ENCODE data around the gene HNRNPAB.
"Not testable (repeated sequence)": the region's sequence is repeated elsewhere in the genome, so short reads cannot be mapped to it uniquely, and the experiment has no call there.

HNRNPAB gene

DNA sequence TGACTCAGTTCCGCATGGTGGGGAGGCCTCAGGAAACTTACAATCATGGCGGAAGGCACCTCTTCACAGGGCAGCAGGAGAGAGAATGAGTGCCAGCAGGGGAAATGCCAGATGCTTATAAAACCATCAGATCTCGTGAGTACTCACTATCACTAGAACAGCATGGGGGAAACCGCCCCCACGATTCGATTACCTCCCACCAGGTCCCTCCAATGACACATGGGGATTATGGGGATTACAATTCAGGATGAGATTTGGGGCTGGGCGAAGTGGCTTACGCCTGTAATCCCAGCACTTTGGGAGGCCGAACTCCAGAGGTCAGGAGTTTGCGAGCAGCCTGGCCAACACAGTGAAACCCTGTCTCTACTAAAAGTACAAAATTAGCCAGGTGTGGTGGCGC is 6.2 kb upstream of the HNRNPAB start:
- DNase-seq, result not testable (repeated sequence)

DNA sequence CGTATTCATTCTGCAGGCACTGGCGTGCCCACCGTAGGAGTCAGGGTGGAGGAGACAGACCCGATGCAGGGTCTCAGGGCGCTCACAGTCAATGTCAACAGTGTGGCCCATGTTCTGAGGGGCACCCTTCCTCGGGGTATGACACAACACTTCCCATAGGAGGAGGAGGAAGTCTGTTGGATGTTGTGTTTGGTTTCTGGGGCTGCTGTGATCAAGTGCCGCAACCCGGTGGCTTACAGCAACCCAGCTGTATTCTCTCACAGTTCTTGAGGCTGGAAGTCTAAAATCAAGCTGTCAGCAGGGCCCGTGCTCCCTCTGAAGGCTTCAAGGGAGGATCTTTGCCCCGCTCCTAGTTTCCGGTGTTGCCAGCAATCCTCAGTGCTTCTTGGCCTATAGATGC is 5.6 kb upstream of the HNRNPAB start:
- DNase-seq, result no peak

DNA sequence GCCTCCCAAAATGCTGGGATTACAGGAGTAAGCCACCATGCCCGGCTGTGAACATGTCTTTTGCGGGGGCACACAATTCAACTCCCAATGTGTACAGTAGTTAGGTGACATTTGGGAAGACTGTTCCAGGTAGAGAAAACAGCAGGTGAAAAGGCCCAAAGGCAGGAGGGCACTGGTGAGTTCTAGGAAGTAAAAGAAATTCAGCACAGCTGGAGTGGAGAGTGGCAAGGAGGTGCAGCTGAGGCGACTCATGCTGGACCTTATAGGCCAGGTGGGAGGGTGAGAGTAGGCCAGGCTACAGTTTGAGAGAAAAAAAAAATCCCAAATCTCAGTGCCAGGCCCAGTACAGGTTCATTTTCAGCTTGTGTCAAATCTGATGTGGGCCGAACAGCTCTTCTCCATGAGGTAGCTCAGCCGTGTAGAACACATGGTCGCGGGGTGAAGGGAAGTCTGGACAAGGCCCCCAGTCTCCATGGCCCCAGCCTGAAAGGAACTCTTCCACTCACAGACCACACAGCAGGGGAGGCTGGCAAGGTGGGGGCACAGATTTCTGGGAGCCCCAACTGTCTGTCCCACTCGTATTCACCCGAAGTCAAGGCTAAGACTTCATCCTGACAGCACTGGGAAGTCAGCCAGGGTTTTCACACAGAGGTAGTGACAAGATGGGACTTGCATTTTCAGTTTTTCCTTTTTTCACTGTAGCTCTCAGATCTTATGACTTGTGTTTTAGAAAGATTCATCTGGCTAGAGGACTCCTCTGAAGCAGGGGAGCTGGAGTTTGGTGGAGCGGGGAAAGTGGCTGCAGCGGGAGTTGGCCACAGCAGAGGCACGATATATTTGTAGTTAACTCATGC is 4.5 kb upstream of the HNRNPAB start:
- DNase-seq, result no peak

DNA sequence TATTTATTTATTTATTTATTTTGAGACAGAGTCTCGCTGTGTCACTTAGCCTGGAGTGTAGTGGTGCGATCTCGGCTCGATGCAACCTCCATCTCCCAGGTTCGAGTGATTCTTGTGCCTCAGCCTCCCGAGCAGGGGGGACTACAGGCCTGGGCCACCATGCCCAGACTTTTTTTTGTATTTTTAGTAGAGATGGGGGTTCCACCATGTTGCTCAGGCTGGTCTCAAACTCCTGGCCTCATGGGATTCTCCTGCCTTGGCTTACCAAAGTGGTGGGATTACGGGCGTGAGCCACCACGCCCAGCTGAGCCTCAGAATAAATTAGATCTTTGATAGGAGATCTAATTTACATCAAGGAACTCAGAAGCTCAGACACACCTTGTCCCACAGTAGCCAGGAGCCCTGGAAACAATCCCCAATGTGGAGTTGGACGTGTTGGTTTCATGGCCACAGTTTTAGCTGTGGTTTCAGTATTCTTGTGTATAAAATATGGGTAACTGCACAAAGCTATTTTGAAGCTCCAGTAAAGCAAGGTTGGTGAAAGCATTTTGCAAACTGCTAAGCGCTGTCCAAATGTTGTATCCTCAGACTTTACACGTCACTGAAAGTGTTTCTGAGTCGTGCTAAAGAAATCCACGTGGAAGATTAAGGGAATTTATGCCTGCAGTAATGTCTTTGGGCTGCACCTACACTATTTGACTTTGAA is 3.0 kb upstream of the HNRNPAB start:
- no peak for DNase-seq

DNA sequence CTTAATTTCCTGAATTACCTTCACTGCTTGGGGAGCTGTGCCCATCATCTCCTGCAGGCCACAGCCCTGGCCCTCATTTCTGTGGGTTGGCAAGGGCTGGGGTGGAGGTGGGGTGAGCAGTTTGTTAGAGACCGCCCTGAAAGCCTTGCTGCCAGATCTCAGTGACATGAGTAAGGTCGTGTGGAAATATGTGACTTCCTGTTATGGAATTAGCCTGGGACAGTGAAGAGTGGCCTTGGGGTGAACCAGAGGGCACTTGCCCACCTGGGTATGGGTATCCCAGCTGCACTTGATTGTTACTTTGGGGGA is 2.5 kb upstream of the HNRNPAB start:
- no peak for DNase-seq

DNA sequence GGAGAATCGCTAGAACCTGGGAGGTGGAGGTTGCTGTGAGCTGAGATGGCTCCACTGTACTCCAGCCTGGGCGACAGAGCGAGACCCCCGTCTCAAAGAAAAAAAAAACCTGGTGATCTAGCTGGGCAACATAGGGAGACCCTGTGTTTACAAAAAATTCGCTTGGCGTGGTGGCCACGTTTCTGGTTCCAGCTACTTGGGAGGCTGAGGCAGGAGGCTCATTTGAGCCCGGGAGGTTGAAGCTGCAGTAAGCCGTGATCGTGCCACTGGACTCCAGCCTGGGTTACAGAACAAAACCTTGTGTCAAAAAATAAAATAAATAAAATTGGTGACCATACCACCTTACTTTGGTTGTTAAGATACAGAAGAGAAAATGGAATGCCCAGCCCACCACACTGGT is 1.8 kb upstream of the HNRNPAB start:
- no peak for DNase-seq

- no peak for DNase-seq
Measured at GRCh38 chr5:178203670-178204181, 607 bp upstream of the HNRNPAB start.

- DNase-seq, result peak; percentile 67
Measured at GRCh38 chr5:178204935-178205748, 809 bp downstream of the HNRNPAB start.

- no peak for DNase-seq
Measured at GRCh38 chr5:178205749-178206047, 1.4 kb downstream of the HNRNPAB start.

- no peak for DNase-seq
Measured at GRCh38 chr5:178206166-178207101, 2.1 kb downstream of the HNRNPAB start.

- no peak for DNase-seq
Measured at GRCh38 chr5:178207183-178207916, 3.0 kb downstream of the HNRNPAB start.

DNA sequence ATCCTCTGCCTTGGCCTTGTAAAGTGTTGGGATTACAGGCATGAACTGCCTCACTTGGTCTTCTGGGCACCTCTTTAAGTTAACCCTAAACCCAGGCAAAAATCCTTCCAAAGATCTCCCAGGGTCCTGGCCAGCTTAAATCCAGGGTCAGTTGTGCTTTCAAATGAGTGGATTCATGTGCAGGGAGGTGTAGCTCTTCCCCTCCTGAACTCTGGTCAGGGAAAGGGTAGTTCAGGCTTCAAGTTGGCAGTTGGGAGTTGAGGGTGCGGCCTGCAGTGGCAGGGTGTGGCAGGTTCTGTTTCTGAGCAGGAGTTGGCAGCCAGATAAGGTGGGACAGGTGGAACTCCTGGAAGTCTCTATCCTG is 3.6 kb downstream of the HNRNPAB start:
- DNase-seq, result no peak

- no peak for DNase-seq
Measured at GRCh38 chr5:178208540-178209227, 4.4 kb downstream of the HNRNPAB start.

GRCh38 chr5:178209334-178210072 is 5.2 kb downstream of the HNRNPAB start:
- DNase-seq, result no peak

GRCh38 chr5:178210073-178210535 is 5.8 kb downstream of the HNRNPAB start:
- DNase-seq, result no peak

DNA sequence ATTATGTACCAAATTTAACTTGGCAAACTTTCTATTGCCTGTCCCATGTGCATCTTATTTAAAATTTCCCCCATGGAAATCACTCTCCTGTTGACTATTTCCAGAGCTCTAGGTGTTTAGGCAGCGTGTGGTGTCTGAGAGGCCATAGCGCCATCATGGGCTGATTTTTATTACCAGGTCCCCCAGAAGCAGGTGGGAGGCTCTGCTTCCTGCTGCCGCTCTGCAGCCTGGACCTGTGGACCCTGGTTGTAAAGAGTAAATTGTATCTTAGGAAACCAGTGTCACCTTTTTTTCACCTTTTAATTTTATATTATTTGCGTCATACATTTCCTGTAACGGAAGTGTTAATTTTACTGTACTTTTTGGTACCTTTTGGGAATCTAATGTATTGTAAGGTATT is 6.4 kb downstream of the HNRNPAB start:
- no peak for DNase-seq

- DNase-seq, result no peak
Measured at GRCh38 chr5:178211095-178212048, 7.0 kb downstream of the HNRNPAB start.

GRCh38 chr5:178212241-178213002 is 8.1 kb downstream of the HNRNPAB start:
- DNase-seq, result no peak
